HG02970 (cell line): Measurements from ENCODE around the gene AMPD3.

ENCODE experiments used
- ATAC-seq: cut with Tn5 transposase; IDR thresholded peaks from one replicate; pipeline ENCODE4 v1.9.1; 2021; ENCODE audit warnings: mild to moderate bottlenecking, moderate library complexity, moderate number of reproducible peaks; ENCODE audit not compliant: unreplicated experiment, low FRiP score

Gene AMPD3

GRCh38 chr11:10486161-10486840, 31.2 kb downstream of the AMPD3 start:
- ATAC-seq = no peak

- ATAC-seq = no peak
These were observed 32.1 kb downstream of the AMPD3 start for GRCh38 chr11:10487002-10487647.

GRCh38 chr11:10488121-10488933, 33.3 kb downstream of the AMPD3 start:
- ATAC-seq = no peak

GRCh38 chr11:10488934-10489691, 34.0 kb downstream of the AMPD3 start:
- ATAC-seq = no peak

GRCh38 chr11:10490032-10490397, 35.0 kb downstream of the AMPD3 start:
- ATAC-seq = no peak

- ATAC-seq = no peak
These were observed 35.6 kb downstream of the AMPD3 start for GRCh38 chr11:10490398-10491241.

GRCh38 chr11:10492084-10492483, 37.0 kb downstream of the AMPD3 start:
- no peak for ATAC-seq

- ATAC-seq = no peak
These were observed 38.1 kb downstream of the AMPD3 start for GRCh38 chr11:10493041-10493663.

- ATAC-seq = no peak
These were observed 39.8 kb downstream of the AMPD3 start for GRCh38 chr11:10494636-10495463.

- no peak for ATAC-seq
These were observed 40.4 kb downstream of the AMPD3 start for GRCh38 chr11:10495464-10495786.

- ATAC-seq = no peak
These were observed 41.4 kb downstream of the AMPD3 start for GRCh38 chr11:10496296-10496936.

GRCh38 chr11:10497371-10498021, 42.4 kb downstream of the AMPD3 start:
- ATAC-seq = no peak

- ATAC-seq = no peak
These were observed 42.9 kb downstream of the AMPD3 start for GRCh38 chr11:10498022-10498400.

GRCh38 chr11:10498426-10499250, 43.6 kb downstream of the AMPD3 start:
- ATAC-seq = no peak

- ATAC-seq = no peak
These were observed 44.4 kb downstream of the AMPD3 start for GRCh38 chr11:10499452-10499851.

GRCh38 chr11:10499874-10500601, 45.0 kb downstream of the AMPD3 start:
- no peak for ATAC-seq
